Measurements from ENCODE around the gene KLF9. TPM values are rescaled to one million over a fixed set of nuclear protein-coding genes. Genes with fewer than 3 reads are reported as not detected.

The KLF9 gene
- total RNA-seq, 1 donor from 2014 or later: 3.6 TPM

GRCh38 chr9:70411121-70411929 is 3.1 kb downstream of the KLF9 start:
- no peaks in the 10 kb centered on the region for H3K36me3 Mint-ChIP-seq
- H3K4me1 Mint-ChIP-seq: peaks cover 55% of the 10 kb centered on the region
- no peak for DNase-seq (ENCODE audit: low spot score in 2 of 2, unreplicated experiment in 2 of 2)

DNA sequence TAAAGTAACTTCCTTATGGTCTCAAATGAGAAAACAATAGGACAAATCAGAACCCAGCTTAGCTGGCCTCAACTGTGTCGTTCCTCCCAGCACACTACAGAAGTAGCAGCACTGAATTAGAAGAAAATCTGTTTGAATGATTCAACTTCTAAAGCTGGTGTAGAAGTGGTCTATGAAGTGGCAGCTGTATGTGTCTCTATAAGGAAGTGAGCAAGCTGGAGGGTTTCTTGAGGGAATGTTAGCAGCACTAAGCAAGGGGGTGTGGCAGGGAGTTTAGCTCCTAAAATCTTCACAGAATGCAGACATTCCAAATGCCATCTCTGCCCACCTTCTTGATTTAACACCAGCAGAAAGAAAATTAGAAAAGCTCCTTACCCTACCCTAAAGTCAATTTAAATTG is 4.1 kb downstream of the KLF9 start:
- TF ChIP-seq, protein P1, sequence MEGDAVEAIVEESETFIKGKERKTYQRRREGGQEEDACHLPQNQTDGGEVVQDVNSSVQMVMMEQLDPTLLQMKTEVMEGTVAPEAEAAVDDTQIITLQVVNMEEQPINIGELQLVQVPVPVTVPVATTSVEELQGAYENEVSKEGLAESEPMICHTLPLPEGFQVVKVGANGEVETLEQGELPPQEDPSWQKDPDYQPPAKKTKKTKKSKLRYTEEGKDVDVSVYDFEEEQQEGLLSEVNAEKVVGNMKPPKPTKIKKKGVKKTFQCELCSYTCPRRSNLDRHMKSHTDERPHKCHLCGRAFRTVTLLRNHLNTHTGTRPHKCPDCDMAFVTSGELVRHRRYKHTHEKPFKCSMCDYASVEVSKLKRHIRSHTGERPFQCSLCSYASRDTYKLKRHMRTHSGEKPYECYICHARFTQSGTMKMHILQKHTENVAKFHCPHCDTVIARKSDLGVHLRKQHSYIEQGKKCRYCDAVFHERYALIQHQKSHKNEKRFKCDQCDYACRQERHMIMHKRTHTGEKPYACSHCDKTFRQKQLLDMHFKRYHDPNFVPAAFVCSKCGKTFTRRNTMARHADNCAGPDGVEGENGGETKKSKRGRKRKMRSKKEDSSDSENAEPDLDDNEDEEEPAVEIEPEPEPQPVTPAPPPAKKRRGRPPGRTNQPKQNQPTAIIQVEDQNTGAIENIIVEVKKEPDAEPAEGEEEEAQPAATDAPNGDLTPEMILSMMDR (IDR thresholded peaks at IDR 0.05; ENCODE audit: unreplicated experiment): no peak
- peaks cover 32% of the 10 kb centered on the region for H3K27me3 Mint-ChIP-seq (ENCODE audit: low read depth)
- no peaks in the 10 kb centered on the region for H3K9me3 Mint-ChIP-seq
- no peak overlapping the region for H3K4me3 Mint-ChIP-seq
- H3K27ac Mint-ChIP-seq: no peak overlapping the region
- DNase-seq (ENCODE audit: low spot score in 2 of 2, unreplicated experiment in 2 of 2): no peak
- no peaks in the 10 kb centered on the region for H3K36me3 Mint-ChIP-seq
- H3K4me1 Mint-ChIP-seq: peaks cover 61% of the 10 kb centered on the region

More at GRCh38 chr9:70411121-70411929, 3.1 kb downstream of the KLF9 start:
- TF ChIP-seq, protein P1 (IDR thresholded peaks at IDR 0.05; ENCODE audit: unreplicated experiment): no peak
- Mint-ChIP-seq H3K9me3 (no peaks in the 10 kb centered on the region), H3K4me3 (peak overlapping the region; percentile 88), H3K27ac (peak overlapping the region; percentile 26), H3K27me3 (ENCODE audit: low read depth) (peaks cover 33% of the 10 kb centered on the region)

GRCh38 chr9:70409800-70410199 is 4.7 kb downstream of the KLF9 start:
- H3K9me3 Mint-ChIP-seq: no peaks in the 10 kb centered on the region
- TF ChIP-seq, protein P1 (IDR thresholded peaks at IDR 0.05; ENCODE audit: unreplicated experiment): no peak
- H3K27ac Mint-ChIP-seq: no peak overlapping the region
- peaks cover 32% of the 10 kb centered on the region for H3K27me3 Mint-ChIP-seq (ENCODE audit: low read depth)
- no peaks in the 10 kb centered on the region for H3K36me3 Mint-ChIP-seq
- peaks cover 61% of the 10 kb centered on the region for H3K4me1 Mint-ChIP-seq
- DNase-seq (ENCODE audit: low spot score in 2 of 2, unreplicated experiment in 2 of 2): no peak
- no peak overlapping the region for H3K4me3 Mint-ChIP-seq

DNA sequence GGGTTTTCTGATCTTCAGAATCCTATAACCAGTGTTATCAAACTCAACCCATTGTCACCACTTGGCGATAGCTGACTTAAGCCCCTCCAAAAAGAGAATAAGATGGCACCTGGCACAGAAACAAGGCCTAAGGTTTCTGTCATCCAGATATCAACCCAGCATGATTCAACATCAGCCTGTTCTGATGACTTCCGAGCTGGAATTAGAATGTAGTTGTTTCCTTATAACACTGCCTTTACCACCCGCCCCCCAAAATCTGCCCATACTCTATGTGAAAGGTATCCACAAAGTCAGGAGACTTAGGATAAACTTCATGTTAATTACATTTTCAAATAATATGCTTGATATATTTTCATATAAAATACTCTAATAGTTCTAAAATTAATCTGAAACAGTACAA is 5.2 kb downstream of the KLF9 start:
- H3K4me1 Mint-ChIP-seq: peaks cover 56% of the 10 kb centered on the region
- TF ChIP-seq, protein P1 (IDR thresholded peaks at IDR 0.05; ENCODE audit: unreplicated experiment): no peak
- H3K36me3 Mint-ChIP-seq: no peaks in the 10 kb centered on the region
- H3K27me3 Mint-ChIP-seq (ENCODE audit: low read depth): peaks cover 31% of the 10 kb centered on the region
- H3K27ac Mint-ChIP-seq: no peak overlapping the region
- DNase-seq (ENCODE audit: low spot score in 2 of 2, unreplicated experiment in 2 of 2): no peak
- H3K9me3 Mint-ChIP-seq: no peaks in the 10 kb centered on the region
- H3K4me3 Mint-ChIP-seq: no peak overlapping the region

GRCh38 chr9:70408393-70409040 is 5.9 kb downstream of the KLF9 start:
- no peaks in the 10 kb centered on the region for H3K9me3 Mint-ChIP-seq
- peaks cover 49% of the 10 kb centered on the region for H3K4me1 Mint-ChIP-seq
- TF ChIP-seq, protein P1 (IDR thresholded peaks at IDR 0.05; ENCODE audit: unreplicated experiment): no peak
- no peak for DNase-seq (ENCODE audit: low spot score in 2 of 2, unreplicated experiment in 2 of 2)
- H3K4me3 Mint-ChIP-seq: no peak overlapping the region
- peaks cover 27% of the 10 kb centered on the region for H3K27me3 Mint-ChIP-seq (ENCODE audit: low read depth)
- no peak overlapping the region for H3K27ac Mint-ChIP-seq
- no peaks in the 10 kb centered on the region for H3K36me3 Mint-ChIP-seq
